Measurements from ENCODE around the gene HRG. TPM values are rescaled to one million over a fixed set of nuclear protein-coding genes. Genes with fewer than 3 reads are reported as not detected.

The HRG gene
- total and polyA plus RNA-seq, 2 experiments from 2014 or later, result not detected

- no peak overlapping the region for H3K4me3 ChIP-seq
- no peaks in the 10 kb centered on the region for H3K36me3 ChIP-seq (ENCODE audit: low read depth)
- H3K9ac ChIP-seq, result no peak overlapping the region
- no peaks in the 10 kb centered on the region for H4K20me1 ChIP-seq (ENCODE audit: insufficient read depth)
- no peak for DNase-seq
- TF ChIP-seq EZH2 (IDR thresholded peaks at IDR 0.05; ENCODE audit: insufficient read depth, poor library complexity, severe bottlenecking) (no peak), EZH2phosphoT487 (IDR thresholded peaks at IDR 0.05; ENCODE audit: insufficient read depth, low read depth) (no peak)
- peaks cover 18% of the 10 kb centered on the region; the same call in 1 of the 2 replicates for H3K27me3 ChIP-seq (replicated peaks; ENCODE audit: insufficient read depth)
- WGBS, 2 experiments (ENCODE audit: low coverage in 1 of 2, low lambda C conversion rate in 2 of 2, missing lambda C conversion rate in 2 of 2), result 64% methylated on average over 7 of the region's 7 CpGs
- 0 out of 2 replicates have a peak, but pooled peaks cover 10% of the 10 kb centered on the region for H3F3A ChIP-seq (ENCODE audit: insufficient read depth)
- H3K9me3 ChIP-seq (ENCODE audit: low read depth), result no peaks in the 10 kb centered on the region
- no peaks in the 10 kb centered on the region for H3K79me2 ChIP-seq (ENCODE audit: insufficient read depth)
- no peak overlapping the region for H3K27ac ChIP-seq
- no peaks in the 10 kb centered on the region for H3K4me1 ChIP-seq (ENCODE audit: insufficient read depth)
- H2AFZ ChIP-seq, result no peak overlapping the region
- in situ Hi-C loops (cut with MboI), result no loop called here
- H3K9me2 ChIP-seq (ENCODE audit: insufficient read depth), result no peaks in the 10 kb centered on the region
- H3K4me2 ChIP-seq (ENCODE audit: unreplicated experiment), result no peak overlapping the region
Measured at GRCh38 chr3:186636536-186636935, 29.3 kb upstream of the HRG start.

- Histone ChIP-seq H3K4me1 (ENCODE audit: insufficient read depth) (no peaks in the 10 kb centered on the region), H3K9me2 (ENCODE audit: insufficient read depth) (no peaks in the 10 kb centered on the region), H3K4me2 (ENCODE audit: unreplicated experiment) (no peak overlapping the region), H4K20me1 (ENCODE audit: insufficient read depth) (no peaks in the 10 kb centered on the region), H3K9ac (no peak overlapping the region), H3K9me3 (ENCODE audit: low read depth) (no peaks in the 10 kb centered on the region), H2AFZ (no peak overlapping the region), H3K36me3 (ENCODE audit: low read depth) (no peaks in the 10 kb centered on the region), H3K4me3 (no peak overlapping the region), H3K27ac (no peak overlapping the region), H3K79me2 (ENCODE audit: insufficient read depth) (no peaks in the 10 kb centered on the region), H3F3A (ENCODE audit: insufficient read depth) (0 out of 2 replicates have a peak, but pooled peaks cover 10% of the 10 kb centered on the region), H3K27me3 (replicated peaks; ENCODE audit: insufficient read depth) (peaks cover 28% of the 10 kb centered on the region)
- 15 to 29% methylated on average over 3 of the region's 3 CpGs for WGBS, 2 experiments (ENCODE audit: low coverage in 1 of 2, low lambda C conversion rate in 2 of 2, missing lambda C conversion rate in 2 of 2)
- in situ Hi-C loops (cut with MboI), result no loop called here
- TF ChIP-seq EZH2 (IDR thresholded peaks at IDR 0.05; ENCODE audit: insufficient read depth, poor library complexity, severe bottlenecking) (no peak), EZH2phosphoT487 (IDR thresholded peaks at IDR 0.05; ENCODE audit: insufficient read depth, low read depth) (no peak)
- DNase-seq, result no peak
Measured at GRCh38 chr3:186637686-186638085, 28.1 kb upstream of the HRG start.

- Histone ChIP-seq H3K27ac (no peak overlapping the region), H3K79me2 (ENCODE audit: insufficient read depth) (no peaks in the 10 kb centered on the region), H3K27me3 (replicated peaks; ENCODE audit: insufficient read depth) (peaks cover 33% of the 10 kb centered on the region), H2AFZ (no peak overlapping the region), H4K20me1 (ENCODE audit: insufficient read depth) (no peaks in the 10 kb centered on the region), H3K36me3 (ENCODE audit: low read depth) (no peaks in the 10 kb centered on the region), H3K9me2 (ENCODE audit: insufficient read depth) (no peaks in the 10 kb centered on the region), H3F3A (ENCODE audit: insufficient read depth) (0 out of 2 replicates have a peak, but pooled peaks cover 10% of the 10 kb centered on the region), H3K4me2 (ENCODE audit: unreplicated experiment) (no peak overlapping the region), H3K4me1 (ENCODE audit: insufficient read depth) (no peaks in the 10 kb centered on the region), H3K9ac (no peak overlapping the region), H3K9me3 (ENCODE audit: low read depth) (no peaks in the 10 kb centered on the region), H3K4me3 (no peak overlapping the region)
- TF ChIP-seq EZH2 (IDR thresholded peaks at IDR 0.05; ENCODE audit: insufficient read depth, poor library complexity, severe bottlenecking) (no peak), EZH2phosphoT487 (IDR thresholded peaks at IDR 0.05; ENCODE audit: insufficient read depth, low read depth) (no peak)
- in situ Hi-C loops (cut with MboI), result no loop called here
- WGBS, 2 experiments (ENCODE audit: low coverage in 1 of 2, low lambda C conversion rate in 2 of 2, missing lambda C conversion rate in 2 of 2), result 32 to 40% methylated on average over 2 of the region's 2 CpGs
- no peak for DNase-seq
Measured at GRCh38 chr3:186638259-186638658, 27.6 kb upstream of the HRG start.

GRCh38 chr3:186639778-186640472 is 25.9 kb upstream of the HRG start, which contains the start of gene FETUB:
TSS of gene FETUB (plus strand) at chr3:186640399. CDS start at chr3:186640461, 62 bp downstream.
- DNase-seq, result no peak
- Histone ChIP-seq H3K9me2 (ENCODE audit: insufficient read depth) (no peaks in the 10 kb centered on the region), H3K4me2 (ENCODE audit: unreplicated experiment) (peak within 1 kb of the TSS; percentile 40), H3K9ac (no peak within 1 kb of the TSS), H3F3A (ENCODE audit: insufficient read depth) (0 out of 2 replicates have a peak, but pooled peaks cover 10% of the 10 kb centered on the region), H3K79me2 (ENCODE audit: insufficient read depth) (no peaks in the 10 kb centered on the region), H3K27me3 (replicated peaks; ENCODE audit: insufficient read depth) (peaks cover 50% of the 10 kb centered on the region), H3K36me3 (ENCODE audit: low read depth) (no peaks in the 10 kb centered on the region), H3K4me3 (no peak within 1 kb of the TSS), H3K9me3 (ENCODE audit: low read depth) (no peaks in the 10 kb centered on the region), H3K4me1 (ENCODE audit: insufficient read depth) (no peaks in the 10 kb centered on the region), H2AFZ (peak within 1 kb of the TSS; percentile 23; the same call in 1 of the 2 replicates), H3K27ac (no peak within 1 kb of the TSS), H4K20me1 (ENCODE audit: insufficient read depth) (no peaks in the 10 kb centered on the region)
- TF ChIP-seq EZH2 (IDR thresholded peaks at IDR 0.05; ENCODE audit: insufficient read depth, poor library complexity, severe bottlenecking) (no peak), EZH2phosphoT487 (IDR thresholded peaks at IDR 0.05; ENCODE audit: insufficient read depth, low read depth) (no peak)
- WGBS, 2 experiments (ENCODE audit: low coverage in 1 of 2, low lambda C conversion rate in 2 of 2, missing lambda C conversion rate in 2 of 2), result 30 to 53% methylated on average over 1 of the region's 1 CpG
- in situ Hi-C loops (cut with MboI), result no loop called here

All from GM23248 (cell line).